ENCODE measurements around the gene PICALM. TPM values are rescaled to one million over a fixed set of nuclear protein-coding genes. Genes with fewer than 3 reads are reported as not detected.

The PICALM gene
- total RNA-seq, 1 donor from 2014 or later, result 137 TPM

GRCh38 chr11:86103808-86104207 lies 34.9 kb upstream of the PICALM start:
- DNase-seq (ENCODE audit: extremely low spot score, unreplicated experiment), result no peak
- Mint-ChIP-seq H3K4me3 (no peak overlapping the region), H3K4me1 (ENCODE audit: unreplicated experiment) (no peaks in the 10 kb centered on the region), H3K9me3 (no peaks in the 10 kb centered on the region), H3K27me3 (peaks cover 3% of the 10 kb centered on the region), H3K36me3 (no peaks in the 10 kb centered on the region), H3K27ac (no peak overlapping the region)
- TF ChIP-seq, protein P1, sequence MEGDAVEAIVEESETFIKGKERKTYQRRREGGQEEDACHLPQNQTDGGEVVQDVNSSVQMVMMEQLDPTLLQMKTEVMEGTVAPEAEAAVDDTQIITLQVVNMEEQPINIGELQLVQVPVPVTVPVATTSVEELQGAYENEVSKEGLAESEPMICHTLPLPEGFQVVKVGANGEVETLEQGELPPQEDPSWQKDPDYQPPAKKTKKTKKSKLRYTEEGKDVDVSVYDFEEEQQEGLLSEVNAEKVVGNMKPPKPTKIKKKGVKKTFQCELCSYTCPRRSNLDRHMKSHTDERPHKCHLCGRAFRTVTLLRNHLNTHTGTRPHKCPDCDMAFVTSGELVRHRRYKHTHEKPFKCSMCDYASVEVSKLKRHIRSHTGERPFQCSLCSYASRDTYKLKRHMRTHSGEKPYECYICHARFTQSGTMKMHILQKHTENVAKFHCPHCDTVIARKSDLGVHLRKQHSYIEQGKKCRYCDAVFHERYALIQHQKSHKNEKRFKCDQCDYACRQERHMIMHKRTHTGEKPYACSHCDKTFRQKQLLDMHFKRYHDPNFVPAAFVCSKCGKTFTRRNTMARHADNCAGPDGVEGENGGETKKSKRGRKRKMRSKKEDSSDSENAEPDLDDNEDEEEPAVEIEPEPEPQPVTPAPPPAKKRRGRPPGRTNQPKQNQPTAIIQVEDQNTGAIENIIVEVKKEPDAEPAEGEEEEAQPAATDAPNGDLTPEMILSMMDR (conservative IDR thresholded peaks at IDR 0.05), result no peak

GRCh38 chr11:86101941-86102407 lies 33.1 kb upstream of the PICALM start:
- no peak for DNase-seq (ENCODE audit: extremely low spot score, unreplicated experiment)
- no peaks in the 10 kb centered on the region for H3K9me3 Mint-ChIP-seq
- H3K36me3 Mint-ChIP-seq, result no peaks in the 10 kb centered on the region
- H3K4me3 Mint-ChIP-seq, result no peak overlapping the region
- H3K27ac Mint-ChIP-seq, result no peak overlapping the region
- peaks cover 3% of the 10 kb centered on the region for H3K27me3 Mint-ChIP-seq
- H3K4me1 Mint-ChIP-seq (ENCODE audit: unreplicated experiment), result no peaks in the 10 kb centered on the region
- TF ChIP-seq, protein P1 (conservative IDR thresholded peaks at IDR 0.05), result no peak

- Mint-ChIP-seq H3K4me1 (ENCODE audit: unreplicated experiment) (no peaks in the 10 kb centered on the region), H3K36me3 (no peaks in the 10 kb centered on the region), H3K27me3 (peaks cover 3% of the 10 kb centered on the region), H3K9me3 (no peaks in the 10 kb centered on the region), H3K4me3 (no peak overlapping the region), H3K27ac (no peak overlapping the region)
- no peak for DNase-seq (ENCODE audit: extremely low spot score, unreplicated experiment)
- TF ChIP-seq, protein P1 (conservative IDR thresholded peaks at IDR 0.05), result no peak
Measured at GRCh38 chr11:86101493-86101892, 32.6 kb upstream of the PICALM start.

GRCh38 chr11:86099874-86100273 lies 31.0 kb upstream of the PICALM start:
- Mint-ChIP-seq H3K36me3 (no peaks in the 10 kb centered on the region), H3K27me3 (peaks cover 3% of the 10 kb centered on the region), H3K27ac (no peak overlapping the region), H3K4me1 (ENCODE audit: unreplicated experiment) (no peaks in the 10 kb centered on the region), H3K9me3 (no peaks in the 10 kb centered on the region), H3K4me3 (no peak overlapping the region)
- TF ChIP-seq, protein P1 (conservative IDR thresholded peaks at IDR 0.05), result no peak
- DNase-seq (ENCODE audit: extremely low spot score, unreplicated experiment), result no peak

- H3K9me3 Mint-ChIP-seq, result no peaks in the 10 kb centered on the region
- H3K36me3 Mint-ChIP-seq, result no peaks in the 10 kb centered on the region
- DNase-seq (ENCODE audit: extremely low spot score, unreplicated experiment), result no peak
- H3K27ac Mint-ChIP-seq, result no peak overlapping the region
- H3K4me1 Mint-ChIP-seq (ENCODE audit: unreplicated experiment), result no peaks in the 10 kb centered on the region
- H3K27me3 Mint-ChIP-seq, result no peaks in the 10 kb centered on the region
- TF ChIP-seq, protein P1 (conservative IDR thresholded peaks at IDR 0.05), result no peak
- no peak overlapping the region for H3K4me3 Mint-ChIP-seq
Measured at GRCh38 chr11:86097980-86098379, 29.1 kb upstream of the PICALM start.

- H3K36me3 Mint-ChIP-seq, result no peaks in the 10 kb centered on the region
- DNase-seq (ENCODE audit: extremely low spot score, unreplicated experiment), result no peak
- TF ChIP-seq, protein P1 (conservative IDR thresholded peaks at IDR 0.05), result no peak
- H3K4me3 Mint-ChIP-seq, result no peak overlapping the region
- no peaks in the 10 kb centered on the region for H3K27me3 Mint-ChIP-seq
- H3K9me3 Mint-ChIP-seq, result no peaks in the 10 kb centered on the region
- H3K4me1 Mint-ChIP-seq (ENCODE audit: unreplicated experiment), result no peaks in the 10 kb centered on the region
- H3K27ac Mint-ChIP-seq, result no peak overlapping the region
Measured at GRCh38 chr11:86091566-86091965, 22.7 kb upstream of the PICALM start.

Data from type B pancreatic cell (in vitro differentiated cells).